Measurements from ENCODE around the gene URI1.
A peak's percentile ranks its signal among the peaks of the same experiment; 100 is the strongest.
"Not testable (repeated sequence)": the region's sequence is repeated elsewhere in the genome, so short reads cannot be mapped to it uniquely, and the experiment has no call there.

Gene URI1

DNA sequence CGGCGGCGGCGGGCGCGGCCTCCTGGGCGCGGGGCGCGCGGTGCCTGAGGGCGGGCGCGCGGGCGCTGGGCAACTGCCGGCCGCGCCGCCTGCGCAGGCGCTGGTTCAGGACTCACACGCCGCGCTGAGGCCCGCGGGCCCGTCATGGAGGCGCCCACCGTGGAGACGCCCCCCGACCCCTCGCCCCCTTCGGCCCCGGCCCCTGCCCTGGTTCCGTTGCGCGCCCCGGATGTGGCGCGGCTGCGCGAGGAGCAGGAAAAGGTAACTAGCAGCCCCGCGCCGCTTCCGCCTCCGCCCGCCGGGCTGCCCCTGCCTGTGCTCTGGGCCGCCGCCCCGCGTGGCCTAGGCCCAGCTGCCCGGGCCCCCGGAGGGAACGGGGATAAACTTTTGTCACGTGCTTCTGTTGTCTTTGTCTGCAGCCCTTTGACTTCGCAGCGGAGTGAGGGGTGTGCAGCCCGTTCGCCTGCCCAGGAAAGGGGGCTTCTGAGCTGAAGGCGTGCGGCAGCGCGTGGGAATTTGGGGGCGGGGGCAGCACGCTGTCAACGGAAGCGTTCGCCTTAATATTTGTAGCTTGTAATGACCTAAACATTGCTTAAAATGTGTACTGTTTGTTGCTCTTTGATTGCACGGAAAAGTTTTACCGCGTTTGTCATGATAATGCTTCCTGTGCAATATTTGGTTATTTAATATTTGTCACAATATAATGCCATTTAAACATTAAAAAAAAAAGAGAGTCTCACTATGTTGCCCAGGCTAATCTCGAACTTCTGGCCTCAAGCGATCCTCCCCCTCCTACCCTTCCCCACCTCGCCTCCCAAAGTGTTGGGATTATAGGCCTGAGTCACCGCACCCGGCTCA lies 594 bp downstream of the URI1 start:
- DNase-seq (ENCODE audit: low read depth), result no peak

DNA sequence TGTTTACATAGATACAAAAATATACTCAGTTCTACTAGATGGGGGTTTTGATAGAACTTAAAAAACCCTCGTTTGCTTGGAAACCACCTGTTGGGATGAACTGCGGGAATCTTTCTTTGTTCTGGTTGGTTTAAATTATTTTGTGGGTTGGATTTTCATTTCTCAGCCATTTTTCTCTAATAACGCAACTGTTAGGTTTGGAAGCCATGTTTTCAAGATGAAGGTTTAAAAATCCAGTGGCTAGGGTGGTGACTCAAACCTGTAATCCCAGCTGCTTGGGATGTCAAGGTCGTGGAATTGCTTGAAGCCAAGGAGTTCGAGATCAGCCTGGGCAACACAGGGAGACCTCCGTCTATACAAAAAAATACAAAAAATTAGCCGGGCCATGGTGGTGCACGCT lies 1.6 kb downstream of the URI1 start:
- DNase-seq (ENCODE audit: low read depth), result no peak

DNA sequence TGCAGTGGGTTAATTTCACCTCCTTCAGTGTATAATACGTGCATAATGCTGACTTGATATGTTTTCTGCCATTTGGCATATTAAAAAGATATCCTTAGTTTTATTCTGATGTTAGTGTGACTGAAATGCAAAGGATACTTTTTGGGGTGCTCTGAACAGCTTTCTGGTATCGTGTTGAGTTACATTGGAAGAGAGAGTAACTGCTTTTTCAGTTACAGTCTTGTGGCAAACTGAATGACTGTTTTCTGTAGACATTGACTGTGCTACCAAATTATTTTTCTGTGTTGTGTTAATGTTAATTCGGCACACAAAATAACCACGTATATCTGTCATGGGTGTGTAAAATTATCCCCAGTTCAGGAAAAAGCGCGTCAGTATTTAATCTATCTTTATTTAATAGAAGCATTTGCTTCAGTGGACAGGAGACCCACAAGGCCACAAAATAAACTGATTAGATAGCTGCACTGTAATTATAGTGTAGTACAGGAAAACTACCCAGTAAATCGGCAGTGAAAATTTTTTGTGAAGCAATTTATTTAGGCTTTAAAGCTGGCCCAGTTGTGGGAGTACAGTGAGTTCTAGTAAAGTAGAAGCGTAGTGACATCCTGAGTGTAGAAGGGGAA lies 2.5 kb downstream of the URI1 start:
- no peak for DNase-seq (ENCODE audit: low read depth)

DNA sequence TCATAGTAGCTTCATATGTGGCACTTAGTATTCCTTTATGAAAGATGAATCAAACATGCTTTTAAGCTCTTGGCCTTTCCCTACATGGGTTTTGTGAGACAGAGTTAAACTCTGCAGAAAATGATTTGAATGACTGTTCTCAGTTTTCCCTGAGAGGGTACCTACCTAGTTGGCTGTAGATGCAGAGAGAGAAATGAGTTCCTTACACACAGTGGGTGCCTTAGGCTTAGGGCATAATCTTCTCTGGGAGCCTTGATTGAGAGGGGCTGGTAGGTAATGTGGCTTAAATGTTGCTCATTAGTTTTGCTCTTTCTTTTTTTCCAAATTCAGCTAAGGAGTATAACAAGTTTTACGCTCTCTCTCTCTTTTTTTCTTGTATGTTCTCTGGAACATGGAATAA lies 3.0 kb downstream of the URI1 start:
- DNase-seq (ENCODE audit: low read depth), result no peak

DNA sequence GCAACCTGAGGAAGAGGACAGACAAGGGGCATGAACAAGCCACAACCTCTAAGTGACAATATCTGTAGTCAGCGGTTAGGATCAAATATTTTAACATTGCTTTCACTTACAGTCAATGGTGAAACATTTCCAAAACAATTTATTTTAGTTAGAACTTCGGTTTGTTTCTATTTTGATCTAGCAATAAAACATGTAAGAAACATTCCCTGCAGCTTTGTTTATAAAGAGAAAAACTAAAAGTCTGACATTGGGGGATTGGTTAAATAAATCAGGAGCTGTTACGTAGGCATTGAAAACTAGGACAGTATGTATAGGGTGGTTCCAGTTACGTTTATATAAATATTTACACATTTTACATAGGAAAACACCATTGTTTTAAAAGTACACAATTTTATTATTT lies 3.4 kb downstream of the URI1 start:
- DNase-seq (ENCODE audit: low read depth), result no peak

DNA sequence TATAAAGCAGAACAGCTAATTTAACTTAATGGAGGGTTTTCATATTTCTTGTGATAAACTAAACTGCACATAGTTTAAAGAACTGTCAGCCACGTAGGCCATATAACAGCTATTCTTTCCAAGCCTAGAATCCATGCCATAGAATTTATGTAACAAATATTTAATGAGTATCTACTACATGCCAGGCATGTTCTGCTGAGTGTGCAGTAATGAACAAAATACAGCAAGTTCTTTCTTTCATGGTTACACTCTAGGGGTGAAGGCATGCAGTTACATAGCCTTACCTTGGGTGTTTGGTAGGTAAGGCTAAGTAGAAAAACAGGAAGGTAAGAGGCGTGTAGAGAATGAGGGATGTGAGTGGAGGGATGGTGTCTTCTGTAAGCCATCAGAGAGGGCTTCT lies 4.6 kb downstream of the URI1 start:
- no peak for DNase-seq (ENCODE audit: low read depth)

DNA sequence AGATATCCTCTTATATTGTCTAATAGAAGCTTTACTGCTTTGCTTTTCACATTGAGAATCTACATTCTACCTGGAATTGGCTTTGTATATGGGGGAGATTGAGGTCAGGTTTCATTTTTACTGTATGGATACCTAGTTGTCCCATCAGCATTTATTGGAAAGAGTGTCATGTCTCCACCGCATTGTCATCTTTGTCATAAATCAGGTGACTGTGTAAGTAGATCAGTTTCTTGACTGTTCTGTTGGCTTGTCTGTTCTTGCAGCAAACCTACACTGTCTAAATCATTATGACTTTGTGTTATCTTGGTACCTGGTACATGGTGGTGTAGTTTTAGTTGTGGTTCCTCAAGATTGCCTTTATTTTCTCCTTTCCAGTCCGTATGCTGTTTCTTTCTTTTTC lies 5.8 kb downstream of the URI1 start:
- no peak for DNase-seq (ENCODE audit: low read depth)

DNA sequence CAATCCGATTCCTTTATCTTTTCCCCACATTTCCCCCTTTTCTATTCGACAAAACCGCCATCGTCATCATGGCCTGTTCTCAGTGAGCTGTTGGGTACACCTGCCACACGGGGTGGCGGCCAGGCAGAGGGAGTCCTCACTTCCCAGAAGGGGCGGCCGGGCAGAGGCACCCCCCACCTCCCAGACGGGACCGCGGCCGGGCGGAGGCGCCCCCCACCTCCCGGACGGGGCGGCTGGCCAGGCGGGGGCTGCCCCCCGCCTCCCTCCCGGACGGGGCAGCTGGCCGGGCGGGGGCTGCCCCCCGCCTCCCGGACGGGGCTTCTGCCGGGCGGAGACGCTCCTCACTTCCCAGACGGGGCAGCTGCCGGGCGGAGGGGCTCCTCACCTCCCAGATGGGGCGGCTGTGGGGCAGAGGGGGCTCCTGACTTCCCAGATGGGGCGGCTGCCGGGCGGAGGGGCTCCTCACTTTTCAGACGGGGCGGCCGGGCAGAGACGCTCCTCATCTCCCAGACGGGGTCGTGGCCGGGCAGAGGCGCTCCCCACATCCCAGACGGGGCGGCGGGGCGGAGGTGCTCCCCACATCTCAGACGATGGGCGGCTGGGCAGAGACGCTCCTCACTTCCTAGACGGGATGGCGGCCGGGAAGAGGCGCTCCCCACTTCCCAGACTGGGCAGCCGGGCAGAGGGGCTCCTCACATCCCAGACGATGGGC lies 6.9 kb downstream of the URI1 start:
- DNase-seq (ENCODE audit: low read depth), result not testable (repeated sequence)

DNA sequence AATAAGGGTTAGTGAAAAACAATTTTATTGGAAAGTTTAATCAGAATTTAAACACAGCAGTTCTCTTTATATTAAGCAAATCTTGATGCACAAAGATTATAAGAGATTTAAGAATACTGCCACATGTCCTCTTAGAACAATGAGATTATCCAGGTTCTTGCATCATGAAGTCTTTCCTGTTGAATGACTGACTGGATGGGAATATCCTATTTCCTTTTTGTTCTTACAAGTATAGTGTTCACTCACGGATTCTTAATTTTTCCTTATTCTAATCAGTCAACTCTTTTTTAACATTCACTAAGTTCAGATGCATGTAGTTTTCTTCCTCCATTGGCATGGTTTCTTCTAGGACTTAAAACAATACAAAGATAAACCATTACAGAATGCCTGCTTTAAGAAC lies 10.1 kb downstream of the URI1 start:
- DNase-seq (ENCODE audit: low read depth), result no peak

DNA sequence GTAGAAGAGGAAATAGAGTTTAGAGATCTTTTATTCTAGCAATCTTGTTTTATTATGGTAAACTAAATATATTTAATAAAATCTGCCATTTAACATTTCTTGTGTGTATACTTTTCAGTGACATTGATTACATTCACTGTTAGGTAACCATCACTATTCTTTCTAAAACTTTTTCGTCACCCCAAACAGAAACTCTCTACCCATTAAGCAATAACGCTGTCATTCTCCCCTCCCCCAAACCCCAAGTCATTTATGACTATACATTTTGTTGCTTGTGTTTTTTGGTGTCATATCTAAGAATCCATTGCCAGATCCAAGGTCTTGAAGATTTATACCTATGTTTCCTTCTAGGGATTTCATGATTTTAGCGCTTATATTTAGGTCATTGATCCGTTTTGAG lies 10.6 kb downstream of the URI1 start:
- DNase-seq (ENCODE audit: low read depth), result no peak

DNA sequence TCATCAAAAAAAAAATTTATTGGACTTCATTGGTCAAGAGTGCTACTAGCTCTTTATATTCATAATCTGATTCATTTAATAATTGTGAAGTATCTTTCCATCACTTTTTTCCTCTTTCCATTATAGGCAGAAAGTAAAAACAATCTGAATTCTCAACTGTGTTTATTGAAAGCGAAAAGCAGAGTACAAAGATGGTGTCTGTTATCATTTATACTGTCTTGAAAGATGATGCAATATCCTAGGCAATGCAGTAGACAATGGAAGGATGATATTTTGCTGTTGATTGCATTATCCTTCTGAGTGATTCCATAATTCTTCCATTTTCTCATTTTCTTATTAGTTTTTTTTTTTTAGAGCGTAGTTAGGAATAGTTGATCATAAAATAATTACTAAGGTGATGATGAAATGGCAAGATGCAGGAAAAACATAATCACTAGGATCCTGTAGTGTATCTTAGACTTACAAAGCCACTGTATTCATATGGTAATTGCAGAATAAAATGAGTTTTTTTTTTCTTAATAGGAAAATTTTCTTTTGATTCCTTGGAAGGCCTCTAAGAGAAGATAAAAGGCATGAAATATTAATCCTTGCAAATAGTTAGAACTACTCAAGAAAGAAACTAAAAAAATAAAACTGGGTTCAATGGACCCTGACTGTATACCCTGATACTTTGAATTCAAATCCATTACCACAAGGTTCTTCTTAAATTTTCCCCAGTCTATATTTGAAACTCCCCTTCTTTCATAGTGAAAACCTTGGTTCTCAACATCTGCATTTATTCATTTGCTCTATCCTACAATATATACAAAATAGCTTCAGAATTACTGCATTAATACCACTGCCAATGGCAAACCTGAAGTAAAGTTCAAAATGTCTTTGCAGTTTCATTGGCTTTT lies 11.6 kb downstream of the URI1 start:
- DNase-seq (ENCODE audit: low read depth), result peak; percentile 16

DNA sequence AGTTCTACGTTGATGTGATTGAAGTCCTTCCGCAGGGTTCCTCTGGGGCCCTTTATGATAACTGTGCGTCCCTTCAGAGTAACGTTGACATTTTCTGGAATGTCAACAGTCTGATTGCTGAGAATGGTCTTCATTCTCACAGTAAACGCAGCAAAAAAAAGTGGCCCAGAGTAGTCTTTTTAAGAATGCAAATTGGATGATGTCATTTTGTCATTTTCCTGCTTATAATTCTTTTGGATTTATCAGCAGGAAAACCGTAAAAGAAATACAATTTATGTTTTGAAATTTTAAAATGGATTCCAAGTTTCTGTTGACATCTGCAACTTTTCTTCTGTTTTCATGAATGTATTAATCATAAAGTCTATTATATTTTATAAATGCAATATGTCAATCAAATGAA lies 14.8 kb downstream of the URI1 start:
- no peak for DNase-seq (ENCODE audit: low read depth)

DNA sequence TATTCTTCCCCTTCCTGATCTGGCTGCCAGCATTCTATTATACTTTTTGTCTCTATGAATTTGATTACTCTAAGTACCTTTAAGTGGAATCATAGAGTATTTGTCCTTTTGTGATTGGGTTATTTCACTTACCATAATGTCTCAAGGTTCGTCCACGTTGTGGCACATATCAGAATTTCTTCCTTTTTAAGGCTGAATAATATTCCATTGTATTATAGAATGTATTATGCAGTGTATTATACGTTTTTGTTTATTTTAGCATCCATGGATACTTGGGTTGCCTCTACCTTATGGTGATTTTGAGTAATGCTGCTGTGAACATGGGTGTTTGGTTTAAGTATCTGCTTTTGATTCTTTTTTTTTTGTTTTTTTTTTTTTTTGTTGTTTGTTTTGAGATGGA lies 19.3 kb downstream of the URI1 start:
- DNase-seq (ENCODE audit: low read depth), result no peak

DNA sequence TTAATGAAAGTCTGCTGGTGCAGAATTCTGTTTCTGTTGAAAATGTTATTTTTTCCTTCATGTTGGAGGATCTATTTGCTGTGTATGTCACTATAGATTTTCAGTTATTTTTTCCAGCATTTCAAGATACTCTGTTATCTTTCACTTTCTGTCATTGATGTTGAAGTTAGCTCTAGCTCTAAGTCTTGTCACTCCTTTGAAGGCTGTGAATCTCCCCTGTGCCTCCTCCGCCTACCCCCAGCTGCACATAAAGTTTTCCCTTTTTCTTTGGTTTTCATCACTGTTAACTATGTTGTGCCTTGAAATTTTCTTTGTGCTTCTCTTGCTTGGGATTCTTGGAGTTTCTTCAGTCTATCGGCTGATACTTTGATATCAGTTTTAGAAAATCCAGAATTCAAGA lies 20.8 kb downstream of the URI1 start:
- DNase-seq (ENCODE audit: low read depth), result no peak

DNA sequence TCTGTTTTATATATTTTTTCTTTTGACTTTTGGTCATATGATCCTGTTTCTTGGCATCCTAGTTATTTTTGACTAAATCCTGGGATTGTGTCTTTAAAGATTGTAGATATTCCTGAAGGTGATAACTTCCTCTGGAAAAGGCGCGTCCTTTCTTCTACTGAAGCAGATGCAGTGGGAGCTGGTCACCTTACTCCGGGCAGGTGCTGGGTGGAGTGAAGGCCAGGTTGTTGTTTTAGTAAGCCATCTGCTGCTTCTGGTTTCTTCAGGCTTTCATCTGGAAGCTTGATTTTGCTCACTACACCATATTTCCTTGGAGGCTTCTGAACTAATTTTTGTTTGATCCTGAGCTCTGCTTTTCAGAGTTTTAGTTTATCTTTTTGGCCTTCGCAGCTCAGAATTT lies 21.5 kb downstream of the URI1 start:
- DNase-seq (ENCODE audit: low read depth), result no peak

DNA sequence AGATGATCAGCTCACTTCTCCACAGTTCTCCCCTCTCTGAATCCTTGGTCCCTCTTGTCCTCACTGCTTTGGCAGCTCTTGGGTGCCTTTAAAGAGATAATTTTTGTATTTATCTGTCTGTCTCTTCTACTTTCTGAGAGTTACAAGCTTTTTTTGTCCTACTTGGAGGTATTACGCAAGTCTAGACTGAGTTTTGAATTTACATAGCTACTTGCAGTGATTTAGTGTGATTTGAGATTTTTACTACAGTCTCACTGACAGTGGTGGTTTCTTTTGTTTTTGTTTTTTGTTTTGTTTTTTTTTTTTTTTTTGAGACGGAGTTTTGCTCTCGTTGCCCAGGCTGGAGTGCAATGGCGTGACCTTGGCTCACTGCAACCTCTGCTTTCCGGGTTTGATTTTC lies 22.1 kb downstream of the URI1 start:
- peak; percentile 10 for DNase-seq (ENCODE audit: low read depth)

DNA sequence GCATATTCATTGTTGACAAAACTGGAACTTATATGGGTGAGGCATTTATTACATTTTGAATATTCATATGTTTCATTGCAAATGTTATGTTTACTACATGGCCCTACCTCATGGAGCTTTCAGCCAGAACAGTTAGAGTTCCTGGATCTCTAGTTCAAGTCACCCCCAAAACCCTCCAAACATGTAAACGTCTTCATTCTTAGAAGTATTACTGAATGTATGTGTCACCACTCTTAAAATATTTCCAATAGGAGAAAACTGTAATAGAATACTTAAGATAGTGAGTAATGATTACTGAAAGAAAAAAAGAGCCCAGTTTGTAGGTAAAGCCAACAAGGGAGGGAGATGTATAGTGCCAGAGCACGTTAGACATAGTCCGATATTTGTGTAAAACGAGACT lies 23.5 kb downstream of the URI1 start:
- DNase-seq (ENCODE audit: low read depth), result no peak

DNA sequence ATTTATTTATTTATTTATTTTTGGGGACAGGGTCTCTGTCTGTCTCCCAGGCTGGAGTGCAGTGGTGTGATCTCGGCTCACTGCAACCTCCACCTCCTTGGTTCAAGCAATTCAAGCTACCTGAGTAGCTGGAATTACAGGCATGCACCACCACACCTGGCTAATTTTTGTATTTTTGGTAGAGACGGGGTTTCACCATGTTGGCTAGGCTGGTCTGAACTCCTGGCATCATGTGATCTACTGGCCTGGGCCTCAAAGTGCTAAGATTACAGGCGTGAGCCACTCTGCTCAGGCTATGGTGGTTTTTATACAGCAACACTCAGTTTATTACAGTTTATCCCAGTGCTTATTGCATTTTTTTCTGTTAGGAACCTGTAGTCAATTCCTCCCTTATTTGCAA lies 24.1 kb downstream of the URI1 start:
- DNase-seq (ENCODE audit: low read depth), result not testable (repeated sequence)

DNA sequence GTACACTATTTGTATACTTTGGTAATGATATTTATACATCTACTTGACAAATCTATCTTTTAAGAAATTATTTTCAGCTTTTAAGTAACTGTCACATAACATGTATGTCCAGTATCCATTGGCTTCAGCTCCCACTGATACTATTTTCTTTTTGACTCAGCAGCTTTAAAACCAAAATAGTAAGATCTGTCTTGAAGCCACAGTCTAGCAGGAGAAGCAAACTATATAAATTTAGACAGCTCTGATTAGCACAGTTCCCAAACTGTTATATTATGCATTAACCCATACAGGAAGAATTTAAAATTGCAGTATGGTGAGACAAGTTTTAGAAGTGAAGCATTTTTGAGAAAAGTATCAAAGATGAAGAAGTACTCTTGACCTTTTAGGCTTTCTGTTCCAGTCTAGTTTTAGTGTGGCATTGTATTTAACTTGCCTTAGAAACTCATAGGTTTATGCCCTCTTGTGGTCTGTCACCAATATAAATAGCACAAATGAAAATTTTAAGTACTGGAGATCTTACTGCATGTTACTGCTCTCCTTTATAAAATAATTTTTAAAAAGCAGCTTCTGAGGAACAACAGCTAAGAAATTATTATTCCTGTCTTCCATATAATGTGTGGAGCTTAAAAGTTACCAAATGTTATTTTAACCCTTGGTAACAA lies 24.7 kb downstream of the URI1 start:
- no peak for DNase-seq (ENCODE audit: low read depth)

DNA sequence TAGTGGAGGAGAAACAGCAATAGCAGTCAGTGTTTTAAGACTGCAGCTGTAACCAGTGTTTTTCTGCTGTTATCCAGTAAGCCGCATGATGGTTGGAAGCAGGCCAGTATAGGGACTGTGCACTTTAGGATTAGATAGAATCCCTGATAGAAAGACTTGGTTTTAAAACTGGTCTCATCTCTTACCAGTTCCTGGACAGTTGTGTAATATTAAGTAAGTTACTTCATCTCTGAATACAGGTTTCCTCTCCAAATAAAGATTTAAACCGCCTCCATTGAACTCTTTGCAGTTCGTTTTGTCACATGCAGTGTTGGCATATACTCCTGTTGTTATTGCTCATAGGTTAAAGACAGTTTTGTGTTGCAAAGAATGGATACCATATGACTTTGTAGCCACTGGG lies 25.6 kb downstream of the URI1 start:
- no peak for DNase-seq (ENCODE audit: low read depth)

DNA sequence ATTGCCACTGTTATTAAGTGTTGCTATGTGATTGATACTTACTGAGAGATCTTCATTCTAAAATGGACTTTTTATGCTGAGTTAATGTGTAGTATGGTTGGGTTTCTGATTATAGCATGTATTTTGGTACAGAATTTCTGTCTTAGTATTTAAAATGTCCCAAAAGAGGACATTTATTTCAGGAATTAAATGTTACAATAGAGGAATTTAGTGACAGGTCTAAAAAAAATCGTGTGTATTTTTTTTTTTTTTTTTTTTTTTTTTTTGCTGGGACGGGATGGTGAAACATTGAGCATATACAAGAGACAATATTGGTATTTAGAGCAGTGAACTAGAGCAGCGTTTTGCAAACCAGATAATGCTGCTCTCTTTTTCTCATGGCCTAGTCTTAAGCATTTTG lies 27.9 kb downstream of the URI1 start:
- DNase-seq (ENCODE audit: low read depth), result no peak

DNA sequence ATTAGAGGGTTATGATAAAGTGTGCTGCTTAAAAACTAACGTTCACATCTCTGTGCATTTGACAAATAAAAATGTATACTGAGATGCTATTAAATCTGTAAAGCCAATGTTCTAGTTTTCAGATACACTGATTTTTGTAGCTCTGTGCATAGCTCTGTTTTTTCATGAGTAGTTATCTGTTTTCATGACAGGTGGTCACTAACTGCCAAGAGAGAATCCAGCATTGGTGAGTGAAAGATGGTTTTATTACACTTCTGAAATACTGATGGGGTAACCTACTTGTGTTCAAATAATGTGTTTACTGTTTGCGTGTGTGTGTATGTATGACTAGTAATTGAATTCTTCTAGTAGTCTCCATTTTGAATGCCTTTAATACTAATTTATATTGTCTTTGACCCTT lies 29.0 kb downstream of the URI1 start:
- DNase-seq (ENCODE audit: low read depth), result no peak
